HCT116 (cell line): ENCODE data around the gene AFTPH.

Experiments used
- CTCF ChIP-seq, 3 experiments: fragments of 200-600 bp in 1 of 3; sonication (generic) in 1 of 3; IDR thresholded peaks in 2 of 3; conservative IDR thresholded peaks in 1 of 3; 2 replicates each; pipeline ENCODE4 v1.5.1; 2012 to 2017; ENCODE audit warnings: low read depth in 2 of 3, low read length in 2 of 3, antibody characterized with exemption in 1 of 3, borderline replicate concordance in 1 of 3, control low read depth in 1 of 3, mild to moderate bottlenecking in 1 of 3, mixed read lengths in 1 of 3, mixed run types in 1 of 3, moderate library complexity in 1 of 3; ENCODE audit not compliant: insufficient read depth in 1 of 3
- EZH2 ChIP-seq: fragments of 200-600 bp; sonication (generic); IDR thresholded peaks from 2 replicates; pipeline ENCODE4 v1.6.1; 2017; ENCODE audit warnings: antibody characterized with exemption, mixed run types
- EZH2phosphoT487 ChIP-seq: fragments of 200-600 bp; IDR thresholded peaks from 2 replicates; pipeline ENCODE4 v1.6.1; 2018; ENCODE audit warnings: antibody characterized with exemption, borderline replicate concordance
- POLR2A ChIP-seq: IDR thresholded peaks from 2 replicates; pipeline ENCODE4 v1.7.0; 2011; ENCODE audit warnings: borderline replicate concordance; ENCODE audit not compliant: insufficient read depth, insufficient read length; ENCODE audit errors: extremely low read depth
- POLR2AphosphoS5 ChIP-seq: IDR thresholded peaks from 2 replicates; pipeline ENCODE4 v1.6.1; 2011; ENCODE audit warnings: mild to moderate bottlenecking, low read depth, low read length, moderate library complexity
- TCF7L2 ChIP-seq: IDR thresholded peaks from 2 replicates; pipeline ENCODE4 v1.7.0; 2011; ENCODE audit warnings: borderline replicate concordance, inconsistent platforms; ENCODE audit not compliant: insufficient read depth, insufficient read length; ENCODE audit errors: extremely low read depth

- no peak for TF ChIP-seq EZH2
- TF ChIP-seq POLR2AphosphoS5 = no peak
- TF ChIP-seq CTCF (IDR thresholded peaks at IDR 0.05 in 2 of 3, conservative IDR thresholded peaks at IDR 0.05 in 1 of 3; ENCODE audit: borderline replicate concordance in 1 of 3, insufficient read depth in 1 of 3, low read depth in 2 of 3, low read length in 2 of 3) = no peak
- TF ChIP-seq POLR2A = no peak
- TF ChIP-seq EZH2phosphoT487 = no peak
- TF ChIP-seq TCF7L2 = no peak
These were observed 7.2 kb upstream of the AFTPH start for GRCh38 chr2:64516651-64517510.
